HL-60 (cell line): ENCODE measurements around the gene SORBS2.

Experiments used
- CTCF ChIP-seq: IDR thresholded peaks from one replicate; pipeline ENCODE4 v1.5.1; 2011; ENCODE audit warnings: low read length, control low read depth, inconsistent platforms; ENCODE audit not compliant: insufficient read depth
- POLR2AphosphoS5 ChIP-seq: IDR thresholded peaks from 2 replicates; pipeline ENCODE4 v1.6.1; 2012; ENCODE audit warnings: low read depth

- no peak for TF ChIP-seq CTCF
- TF ChIP-seq POLR2AphosphoS5 = no peak
Observed at GRCh38 chr4:185548587-185548986, 263.4 kb downstream of the SORBS2 start.
